ENCODE results near the gene PTDSS2.

The PTDSS2 gene

GRCh38 chr11:441043-441417, 9.0 kb upstream of the PTDSS2 start:
- DNase-seq (ENCODE audit: low read depth): no peak
- TF ChIP-seq CTCF (IDR thresholded peaks at IDR 0.05; ENCODE audit: control insufficient read depth, extremely low read depth, insufficient read depth): no peak
- H3K4me3 ChIP-seq (ENCODE audit: low read depth, low read length): peak overlapping the region; percentile 28; the same call in 1 of the 2 replicates

GRCh38 chr11:441418-442274, 8.4 kb upstream of the PTDSS2 start, which contains the start of gene ANO9:
Gene ANO9, minus strand, starts transcription at chr11:442011. Its CDS starts 85 bp downstream, at chr11:441926.
- no peak for TF ChIP-seq CTCF (IDR thresholded peaks at IDR 0.05; ENCODE audit: control insufficient read depth, extremely low read depth, insufficient read depth)
- DNase-seq (ENCODE audit: low read depth): no peak
- peak within 1 kb of the TSS; percentile 28 for H3K4me3 ChIP-seq (ENCODE audit: low read depth, low read length)

GRCh38 chr11:442611-443081, 7.4 kb upstream of the PTDSS2 start:
- TF ChIP-seq CTCF (IDR thresholded peaks at IDR 0.05; ENCODE audit: control insufficient read depth, extremely low read depth, insufficient read depth): no peak
- DNase-seq (ENCODE audit: low read depth): no peak
- no peak overlapping the region for H3K4me3 ChIP-seq (ENCODE audit: low read depth, low read length)

GRCh38 chr11:443542-444199, 6.4 kb upstream of the PTDSS2 start:
- no peak for DNase-seq (ENCODE audit: low read depth)

GRCh38 chr11:444396-445144, 5.5 kb upstream of the PTDSS2 start:
- DNase-seq (ENCODE audit: low read depth): no peak
- TF ChIP-seq CTCF (IDR thresholded peaks at IDR 0.05; ENCODE audit: control insufficient read depth, extremely low read depth, insufficient read depth): no peak
- no peak overlapping the region for H3K4me3 ChIP-seq (ENCODE audit: low read depth, low read length)

More at GRCh38 chr11:443542-444199, 6.4 kb upstream of the PTDSS2 start:
- H3K4me3 ChIP-seq (ENCODE audit: low read depth, low read length): no peak overlapping the region
- no peak for TF ChIP-seq CTCF (IDR thresholded peaks at IDR 0.05; ENCODE audit: control insufficient read depth, extremely low read depth, insufficient read depth)

GRCh38 chr11:445765-446588, 4.1 kb upstream of the PTDSS2 start:
- no peak for DNase-seq (ENCODE audit: low read depth)
- no peak overlapping the region for H3K4me3 ChIP-seq (ENCODE audit: low read depth, low read length)

More at GRCh38 chr11:445765-446588, 4.1 kb upstream of the PTDSS2 start:
- no peak for TF ChIP-seq CTCF (IDR thresholded peaks at IDR 0.05; ENCODE audit: control insufficient read depth, extremely low read depth, insufficient read depth)
